Suprapubic skin (tissue), 4 donors: ENCODE data around the gene OGDHL. TPM values are rescaled to one million over a fixed set of nuclear protein-coding genes. Genes with fewer than 3 reads are reported as not detected.
"Not testable (repeated sequence)": the region's sequence is repeated elsewhere in the genome, so short reads cannot be mapped to it uniquely, and the experiment has no call there.

Experiments
- DNase-seq, 2 donors: peaks; one replicate each; pipeline ENCODE4 v3.0.0-alpha.2; 2019; ENCODE audit warnings: low spot score in 2 of 2
- H3K27ac ChIP-seq: fragments of 200-600 bp; sonication (generic); one replicate; pipeline ENCODE4 v1.5.1; 2019
- H3K27me3 ChIP-seq: fragments of 200-600 bp; sonication (generic); one replicate; pipeline ENCODE4 v1.5.1; 2019
- H3K36me3 ChIP-seq: fragments of 200-600 bp; sonication (generic); one replicate; pipeline ENCODE4 v1.5.1; 2019
- H3K4me1 ChIP-seq: fragments of 200-600 bp; sonication (generic); one replicate; pipeline ENCODE4 v1.5.1; 2019
- H3K4me3 ChIP-seq: fragments of 200-600 bp; sonication (generic); one replicate; pipeline ENCODE4 v1.5.1; 2019; ENCODE audit warnings: mild to moderate bottlenecking
- H3K9me3 ChIP-seq: fragments of 200-600 bp; sonication (generic); one replicate; pipeline ENCODE4 v1.5.1; 2019
- EP300 ChIP-seq: sonication (generic); formaldehyde crosslinking; IDR thresholded peaks from one replicate; pipeline ENCODE4 v1.6.1; 2017; ENCODE audit warnings: antibody characterized with exemption
- POLR2A ChIP-seq, 2 donors: fragments of 450-650 bp; IDR thresholded peaks; one replicate each; pipeline ENCODE4 v1.6.1; 2017; ENCODE audit warnings: antibody characterized with exemption in 2 of 2, mild to moderate bottlenecking in 2 of 2, moderate library complexity in 2 of 2
- POLR2AphosphoS5 ChIP-seq, 3 donors: sonication (generic); formaldehyde crosslinking; IDR thresholded peaks; one replicate each; pipeline ENCODE4 v1.6.1; 2017; ENCODE audit warnings: antibody characterized with exemption in 3 of 3
- WGBS: methylation state at CpG from one replicate; pipeline ENCODE4 v1.1.5; 2018; 5-methylcytosine and 5-hydroxymethylcytosine counted together
- total RNA-seq, 4 donors: library from RNA; depleted of rRNA; stranded (reverse); fragments of >200 nt; gene quantifications; one replicate each; pipeline ENCODE4 v1.1.0, GENCODE V29; 2016
- TF ChIP-seq, protein P1 (sequence below), 2 donors: fragments of 200-600 bp in 1 of 2; fragments of 450-650 bp in 1 of 2; sonication (generic) in 1 of 2; IDR thresholded peaks; one replicate each; pipeline ENCODE4 v1.5.1; 2016 to 2019; ENCODE audit warnings: antibody characterized with exemption in 2 of 2, mild to moderate bottlenecking in 1 of 2, moderate library complexity in 1 of 2

OGDHL gene
- total RNA-seq, 4 donors from 2014 or later, result 0.18 TPM; not detected in 3

DNA sequence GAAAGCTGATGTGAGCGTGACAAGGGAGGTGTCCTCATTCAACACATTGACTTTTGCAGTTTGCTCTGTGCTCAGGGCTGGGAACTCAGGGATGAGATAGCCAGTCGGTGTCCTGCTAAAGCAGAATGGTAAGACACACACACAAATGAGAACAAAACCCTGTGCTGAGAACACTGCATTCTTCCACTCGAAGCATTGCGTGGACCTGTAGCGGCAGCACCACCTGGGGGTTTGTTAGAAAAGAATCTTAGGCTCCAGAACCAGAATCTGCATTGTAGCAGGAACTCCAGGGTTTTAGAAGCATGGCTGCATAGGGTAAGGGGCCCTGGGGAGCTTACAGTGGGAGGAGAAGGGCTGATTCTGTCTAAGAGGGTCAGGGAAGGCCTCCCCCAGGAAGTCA lies 21.5 kb upstream of the OGDHL start:
- no peaks in the 10 kb centered on the region for H3K27me3 ChIP-seq
- H3K4me1 ChIP-seq, result no peaks in the 10 kb centered on the region
- H3K9me3 ChIP-seq, result no peaks in the 10 kb centered on the region
- no peak for TF ChIP-seq POLR2AphosphoS5 (IDR thresholded peaks at IDR 0.05)
- TF ChIP-seq POLR2A (IDR thresholded peaks at IDR 0.05), result no peak
- TF ChIP-seq EP300, result no peak
- TF ChIP-seq, protein P1, sequence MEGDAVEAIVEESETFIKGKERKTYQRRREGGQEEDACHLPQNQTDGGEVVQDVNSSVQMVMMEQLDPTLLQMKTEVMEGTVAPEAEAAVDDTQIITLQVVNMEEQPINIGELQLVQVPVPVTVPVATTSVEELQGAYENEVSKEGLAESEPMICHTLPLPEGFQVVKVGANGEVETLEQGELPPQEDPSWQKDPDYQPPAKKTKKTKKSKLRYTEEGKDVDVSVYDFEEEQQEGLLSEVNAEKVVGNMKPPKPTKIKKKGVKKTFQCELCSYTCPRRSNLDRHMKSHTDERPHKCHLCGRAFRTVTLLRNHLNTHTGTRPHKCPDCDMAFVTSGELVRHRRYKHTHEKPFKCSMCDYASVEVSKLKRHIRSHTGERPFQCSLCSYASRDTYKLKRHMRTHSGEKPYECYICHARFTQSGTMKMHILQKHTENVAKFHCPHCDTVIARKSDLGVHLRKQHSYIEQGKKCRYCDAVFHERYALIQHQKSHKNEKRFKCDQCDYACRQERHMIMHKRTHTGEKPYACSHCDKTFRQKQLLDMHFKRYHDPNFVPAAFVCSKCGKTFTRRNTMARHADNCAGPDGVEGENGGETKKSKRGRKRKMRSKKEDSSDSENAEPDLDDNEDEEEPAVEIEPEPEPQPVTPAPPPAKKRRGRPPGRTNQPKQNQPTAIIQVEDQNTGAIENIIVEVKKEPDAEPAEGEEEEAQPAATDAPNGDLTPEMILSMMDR (IDR thresholded peaks at IDR 0.05), result no peak
- no peak overlapping the region for H3K27ac ChIP-seq
- no peaks in the 10 kb centered on the region for H3K36me3 ChIP-seq
- WGBS, result 59% methylated on average over 5 of the region's 5 CpGs
- no peak for DNase-seq
- no peak overlapping the region for H3K4me3 ChIP-seq

DNA sequence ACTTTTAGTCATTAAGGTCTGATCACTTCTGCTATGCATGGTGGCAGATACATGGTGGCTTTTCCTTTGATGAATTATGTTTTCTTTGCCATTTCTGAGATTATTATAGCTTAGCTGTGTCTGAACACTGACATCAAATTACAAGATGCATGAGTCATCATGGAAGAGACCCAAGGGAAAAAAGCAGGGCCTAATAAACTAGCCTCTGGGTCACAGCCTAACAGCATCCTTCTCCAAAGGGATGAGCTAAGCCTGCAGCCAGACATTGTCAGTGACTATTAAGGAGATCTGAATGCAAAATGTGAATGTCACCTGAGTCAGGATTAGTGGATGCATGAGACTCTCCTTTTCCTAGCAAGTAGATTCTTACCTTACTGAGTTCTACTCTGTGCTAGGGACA lies 19.1 kb upstream of the OGDHL start:
- Histone ChIP-seq H3K4me3 (no peak overlapping the region), H3K27me3 (no peaks in the 10 kb centered on the region), H3K36me3 (no peaks in the 10 kb centered on the region), H3K27ac (no peak overlapping the region), H3K4me1 (no peaks in the 10 kb centered on the region), H3K9me3 (no peaks in the 10 kb centered on the region)
- DNase-seq, result no peak
- no peak for TF ChIP-seq POLR2A (IDR thresholded peaks at IDR 0.05)
- TF ChIP-seq EP300, result no peak
- no peak for TF ChIP-seq POLR2AphosphoS5 (IDR thresholded peaks at IDR 0.05)
- TF ChIP-seq, protein P1 (IDR thresholded peaks at IDR 0.05), result no peak

DNA sequence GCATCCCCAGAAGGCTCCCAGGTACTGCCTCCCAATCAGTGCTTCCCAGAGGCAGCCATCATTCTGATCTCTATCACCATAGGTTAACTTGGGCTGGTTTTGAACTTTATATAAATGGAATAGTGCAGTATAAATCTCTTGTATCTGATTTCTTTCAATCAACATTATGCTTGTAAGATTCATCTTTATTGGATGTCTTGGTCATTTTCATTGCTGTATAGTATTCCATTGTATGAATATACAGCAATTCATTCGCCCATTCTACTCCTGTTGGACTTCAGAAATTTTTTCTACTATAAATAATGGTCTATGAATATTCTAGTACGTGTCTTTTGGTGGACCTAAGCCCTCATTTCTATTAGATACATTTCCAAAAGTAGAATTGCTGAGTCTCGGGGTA lies 16.1 kb upstream of the OGDHL start:
- H3K4me1 ChIP-seq, result no peaks in the 10 kb centered on the region
- 81% methylated on average over 3 of the region's 3 CpGs for WGBS
- H3K4me3 ChIP-seq, result no peak overlapping the region
- TF ChIP-seq POLR2A (IDR thresholded peaks at IDR 0.05) (no peak), POLR2AphosphoS5 (IDR thresholded peaks at IDR 0.05) (no peak), EP300 (no peak)
- TF ChIP-seq, protein P1 (IDR thresholded peaks at IDR 0.05), result no peak
- no peaks in the 10 kb centered on the region for H3K27me3 ChIP-seq
- no peaks in the 10 kb centered on the region for H3K36me3 ChIP-seq
- H3K27ac ChIP-seq, result no peak overlapping the region
- DNase-seq, result no peak
- H3K9me3 ChIP-seq, result no peaks in the 10 kb centered on the region

DNA sequence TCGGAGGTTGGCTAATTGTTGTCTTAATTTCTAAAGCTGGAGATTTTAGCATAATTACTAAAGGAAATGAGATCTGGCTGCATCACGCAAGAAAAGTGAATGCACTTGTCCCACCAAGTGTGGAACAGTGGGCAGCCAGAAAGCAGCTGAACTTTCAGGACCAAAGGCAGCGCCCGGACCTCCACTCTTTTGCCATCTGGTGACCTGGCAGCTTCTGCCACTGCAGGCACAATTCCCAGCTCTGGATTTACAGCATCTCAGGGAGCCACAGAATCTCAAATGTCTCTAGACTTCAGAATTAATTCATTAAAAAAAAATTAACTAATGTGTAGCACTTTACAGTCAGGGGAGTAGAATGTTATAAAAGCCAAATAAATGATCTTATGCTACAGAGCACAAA lies 14.7 kb upstream of the OGDHL start:
- TF ChIP-seq POLR2AphosphoS5 (IDR thresholded peaks at IDR 0.05) (no peak), EP300 (no peak)
- Histone ChIP-seq H3K4me1 (no peaks in the 10 kb centered on the region), H3K9me3 (no peaks in the 10 kb centered on the region), H3K4me3 (no peak overlapping the region), H3K36me3 (no peaks in the 10 kb centered on the region), H3K27ac (no peak overlapping the region), H3K27me3 (no peaks in the 10 kb centered on the region)
- DNase-seq, result no peak
- 79% methylated on average over 4 of the region's 4 CpGs for WGBS

DNA sequence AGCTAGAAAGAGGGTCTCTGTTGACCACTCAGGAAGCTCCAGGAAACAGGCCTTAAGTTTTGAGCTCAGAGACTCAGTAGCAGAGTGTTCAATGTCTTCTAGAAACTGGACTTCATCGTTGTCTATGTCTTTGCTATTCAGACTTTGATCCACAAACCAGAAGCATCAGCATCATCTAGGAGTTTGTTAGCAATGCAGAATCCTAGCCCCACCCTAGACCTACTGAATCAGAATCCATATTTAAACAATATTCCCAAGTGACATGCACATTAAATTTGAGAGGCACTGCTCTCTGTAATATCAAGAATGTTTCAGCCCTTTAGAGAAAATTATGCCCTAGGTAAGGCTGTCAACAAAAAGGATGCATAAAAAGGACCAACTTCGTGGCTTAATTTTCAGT lies 12.9 kb upstream of the OGDHL start:
- H3K36me3 ChIP-seq, result no peaks in the 10 kb centered on the region
- H3K4me1 ChIP-seq, result no peaks in the 10 kb centered on the region
- H3K9me3 ChIP-seq, result no peaks in the 10 kb centered on the region
- no peak for DNase-seq
- H3K27ac ChIP-seq, result no peak overlapping the region
- peaks cover 12% of the 10 kb centered on the region for H3K27me3 ChIP-seq
- no peak for TF ChIP-seq POLR2AphosphoS5 (IDR thresholded peaks at IDR 0.05)
- TF ChIP-seq EP300, result no peak
- 78% methylated on average over 2 of the region's 2 CpGs for WGBS
- no peak overlapping the region for H3K4me3 ChIP-seq

DNA sequence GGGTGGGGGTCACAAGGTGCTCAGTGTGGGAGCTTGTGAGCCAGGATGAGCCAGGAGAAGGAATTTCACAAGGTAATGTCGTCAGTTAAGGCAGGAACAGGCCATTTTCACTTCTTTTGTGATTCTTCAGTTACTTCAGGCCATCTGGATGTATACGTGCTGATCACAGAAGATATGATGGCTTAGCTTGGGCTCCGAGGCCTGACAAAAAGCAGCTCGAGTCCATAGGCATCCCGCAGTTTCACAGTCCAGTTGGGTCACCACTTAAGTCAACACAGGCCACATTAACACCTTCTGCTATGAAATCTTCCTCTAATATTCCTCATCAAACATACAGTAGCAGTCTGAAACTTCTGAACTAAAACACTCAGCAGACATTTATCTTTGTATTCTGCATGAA lies 10.8 kb upstream of the OGDHL start:
- not testable (repeated sequence) for H3K4me1 ChIP-seq, H3K36me3 ChIP-seq, H3K4me3 ChIP-seq, H3K9me3 ChIP-seq, H3K27ac ChIP-seq, DNase-seq
- 55% methylated on average over 5 of the region's 5 CpGs for WGBS
- peaks cover 33% of the 10 kb centered on the region for H3K27me3 ChIP-seq

DNA sequence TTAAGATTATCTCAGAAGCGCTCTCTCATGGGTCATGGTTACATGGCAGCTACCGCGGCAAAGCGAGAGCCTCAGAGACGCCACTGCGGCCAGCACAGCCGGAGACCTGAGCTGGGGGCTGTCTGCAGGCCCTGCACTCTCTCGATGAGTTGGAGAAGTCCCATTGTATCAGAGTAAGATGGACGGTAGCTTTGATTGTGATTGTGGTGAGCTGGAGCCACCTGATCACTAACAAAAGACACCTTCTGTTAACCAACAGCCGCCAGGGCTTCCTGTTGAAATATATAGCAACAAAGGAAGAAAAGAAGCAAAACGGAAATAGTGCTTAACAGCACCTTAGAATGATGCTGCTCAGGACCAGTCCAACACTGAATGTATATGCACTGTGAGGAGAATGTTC lies 8.9 kb upstream of the OGDHL start:
- not testable (repeated sequence) for H3K9me3 ChIP-seq, H3K27ac ChIP-seq, H3K4me1 ChIP-seq, H3K36me3 ChIP-seq, DNase-seq, H3K4me3 ChIP-seq
- H3K27me3 ChIP-seq, result peaks cover 51% of the 10 kb centered on the region
- 51% methylated on average over 11 of the region's 11 CpGs for WGBS
